Measurements from ENCODE around the gene LTB4R2.

LTB4R2 gene

GRCh38 chr14:24270537-24271133, 39.3 kb upstream of the LTB4R2 start:
- DNase-seq (ENCODE audit: low read depth): no peak
- H3K4me3 ChIP-seq (ENCODE audit: low read depth, low read length): peak overlapping the region; percentile 89
- TF ChIP-seq CTCF (IDR thresholded peaks at IDR 0.05; ENCODE audit: control insufficient read depth, extremely low read depth, insufficient read depth): no peak

- TF ChIP-seq CTCF (IDR thresholded peaks at IDR 0.05; ENCODE audit: control insufficient read depth, extremely low read depth, insufficient read depth): peak; percentile 97
- peak; percentile 75 for DNase-seq (ENCODE audit: low read depth)
Measured at GRCh38 chr14:24271134-24271833, 38.7 kb upstream of the LTB4R2 start, which contains the start of gene RABGGTA. TSS of gene RABGGTA (minus strand) at chr14:24271597. CDS start at chr14:24271115, 482 bp downstream.

GRCh38 chr14:24271834-24272263, 38.1 kb upstream of the LTB4R2 start:
- H3K4me3 ChIP-seq (ENCODE audit: low read depth, low read length): peak overlapping the region; percentile 89
- no peak for DNase-seq (ENCODE audit: low read depth)
- no peak for TF ChIP-seq CTCF (IDR thresholded peaks at IDR 0.05; ENCODE audit: control insufficient read depth, extremely low read depth, insufficient read depth)

More at GRCh38 chr14:24271134-24271833, 38.7 kb upstream of the LTB4R2 start, which contains the start of gene RABGGTA:
- peak within 1 kb of the TSS; percentile 89 for H3K4me3 ChIP-seq (ENCODE audit: low read depth, low read length)

GRCh38 chr14:24272467-24272866, 37.5 kb upstream of the LTB4R2 start:
- DNase-seq (ENCODE audit: low read depth): no peak
- H3K4me3 ChIP-seq (ENCODE audit: low read depth, low read length): no peak overlapping the region
- no peak for TF ChIP-seq CTCF (IDR thresholded peaks at IDR 0.05; ENCODE audit: control insufficient read depth, extremely low read depth, insufficient read depth)

GRCh38 chr14:24273422-24273998, 36.4 kb upstream of the LTB4R2 start:
- no peak overlapping the region for H3K4me3 ChIP-seq (ENCODE audit: low read depth, low read length)
- DNase-seq (ENCODE audit: low read depth): peak; percentile 30
- TF ChIP-seq CTCF (IDR thresholded peaks at IDR 0.05; ENCODE audit: control insufficient read depth, extremely low read depth, insufficient read depth): peak; percentile 43

- no peak for DNase-seq (ENCODE audit: low read depth)
- no peak for TF ChIP-seq CTCF (IDR thresholded peaks at IDR 0.05; ENCODE audit: control insufficient read depth, extremely low read depth, insufficient read depth)
- H3K4me3 ChIP-seq (ENCODE audit: low read depth, low read length): no peak overlapping the region
Measured at GRCh38 chr14:24274101-24274543, 35.8 kb upstream of the LTB4R2 start.

Measured in LNCaP clone FGC (cell line).